HepG2 (cell line): ENCODE results near the gene C1QL4. TPM values are rescaled to one million over a fixed set of nuclear protein-coding genes. Genes with fewer than 3 reads are reported as not detected.
A peak's percentile ranks its signal among the peaks of the same experiment; 100 is the strongest.

Source experiments
- ATAC-seq: fragments of 200-7000 bp; cut with Tn5 transposase; 3 replicates; pipeline ENCODE4 v1.9.1; 2020; ENCODE audit warnings: mild to moderate bottlenecking, moderate library complexity
- BruUV-seq: library from RNA; stranded (reverse); fragments of 400-500 nt; replicated peaks from 2 replicates; lab custom pipeline; 2021; lab: Mats Ljungman, UMichigan
- CTCF ChIA-PET: fragments of 300-600 bp; formaldehyde crosslinking; extraction: SDS; loops from one replicate; lab custom pipeline; 2021; ENCODE audit warnings: low total read pairs, inconsistent platforms, low intra/inter-chr PET ratio; lab: Yijun Ruan, JAX
- POLR2A ChIA-PET: fragments of 350-600 bp; sonication (Branson Sonifier 250); formaldehyde crosslinking; loops from one replicate; lab custom pipeline; 2020; ENCODE audit warnings: antibody characterized with exemption, inconsistent platforms; lab: Yijun Ruan, JAX
- DNase-seq: peaks from one replicate; pipeline ENCODE4 v3.0.0-alpha.2; 2015; ENCODE audit warnings: low spot score
- FAIRE-seq: peaks from 3 replicates; lab custom pipeline; 2011; peaks lifted over from hg19 to GRCh38; lab: Jason Lieb, UNC
- H2AFZ ChIP-seq: one replicate; pipeline ENCODE4 v1.6.1; 2011; ENCODE audit warnings: low read length, inconsistent platforms
- H3K27ac ChIP-seq: fragments of 300-600 bp; 3 replicates; pipeline ENCODE4 v1.8.0; 2011; ENCODE audit warnings: mixed run types, mild to moderate bottlenecking, mixed read lengths, low read length, inconsistent platforms; ENCODE audit not compliant: insufficient read depth; ENCODE audit errors: extremely low read length
- H3K27me3 ChIP-seq, 2 experiments: fragments of 200-600 bp in 1 of 2; 2 replicates in 1 of 2; 3 replicates in 1 of 2; pipeline versions ENCODE4 v1.6.0 to v1.8.0; 2011; ENCODE audit warnings: low read length in 2 of 2, mild to moderate bottlenecking in 2 of 2, moderate library complexity in 2 of 2, inconsistent platforms in 1 of 2; ENCODE audit not compliant: insufficient read depth in 2 of 2, control insufficient read depth in 1 of 2
- H3K36me3 ChIP-seq, 2 experiments: fragments of 200-600 bp in 1 of 2; replicated peaks in 1 of 2; 2 replicates in 1 of 2; 3 replicates in 1 of 2; pipeline versions ENCODE4 v1.5.1 to v1.8.0; 2011; ENCODE audit warnings: low read length in 2 of 2, inconsistent platforms in 1 of 2; ENCODE audit not compliant: insufficient read depth in 2 of 2, control insufficient read depth in 1 of 2
- H3K4me1 ChIP-seq: 2 replicates; pipeline ENCODE4 v1.5.1; 2012; ENCODE audit warnings: low read length, inconsistent platforms; ENCODE audit not compliant: insufficient read depth
- H3K4me2 ChIP-seq: 2 replicates; pipeline ENCODE4 v1.6.0; 2011; ENCODE audit warnings: low read depth, low read length, inconsistent platforms
- H3K4me3 ChIP-seq, 3 experiments: fragments of 200-600 bp in 1 of 3; sonication (generic), shearing (Covaris generic) in 1 of 3; replicated peaks in 1 of 3; 2 replicates each; pipeline ENCODE4 v1.5.1; 2011 to 2016; ENCODE audit warnings: low read length in 3 of 3, inconsistent platforms in 2 of 3, low read depth in 2 of 3, mild to moderate bottlenecking in 2 of 3, control low read depth in 1 of 3, mixed read lengths in 1 of 3; ENCODE audit not compliant: insufficient read depth in 1 of 3
- H3K79me2 ChIP-seq: one replicate; pipeline ENCODE4 v1.6.1; 2011; ENCODE audit warnings: low read length, inconsistent platforms; ENCODE audit not compliant: insufficient read depth
- H3K9ac ChIP-seq: 2 replicates; pipeline ENCODE4 v1.6.0; 2011; ENCODE audit warnings: mild to moderate bottlenecking, low read depth, low read length, inconsistent platforms; ENCODE audit not compliant: insufficient read depth
- H3K9me3 ChIP-seq: 2 replicates; pipeline ENCODE4 v1.5.1; 2012; ENCODE audit warnings: mild to moderate bottlenecking, low read length
- H4K20me1 ChIP-seq: 2 replicates; pipeline ENCODE4 v1.6.0; 2011; ENCODE audit warnings: inconsistent platforms, mild to moderate bottlenecking, low read length, moderate library complexity; ENCODE audit not compliant: insufficient read depth
- CREB1 ChIP-seq, 2 experiments: fragments of 450-650 bp in 1 of 2; IDR thresholded peaks; 2 replicates each; pipeline ENCODE4 v1.6.1; 2016 to 2017; ENCODE audit warnings: control low read depth in 1 of 2, mild to moderate bottlenecking in 1 of 2, missing compliant biosample characterization in 1 of 2, missing genetic modification characterization in 1 of 2
- FUBP1 ChIP-seq: sonication (generic); formaldehyde crosslinking; IDR thresholded peaks from 2 replicates; pipeline ENCODE4 v1.5.1; 2020; ENCODE audit warnings: missing genetic modification reagents, mild to moderate bottlenecking, borderline replicate concordance
- HDAC6 ChIP-seq: fragments of 200-600 bp; sonication (generic); IDR thresholded peaks from 2 replicates; pipeline ENCODE4 v1.7.0; 2017; ENCODE audit warnings: mild to moderate bottlenecking, antibody characterized with exemption, low read length, low read depth
- ISX ChIP-seq: sonication (generic); formaldehyde crosslinking; conservative IDR thresholded peaks from 2 replicates; pipeline ENCODE4 v1.5.0; 2020; ENCODE audit warnings: missing genetic modification reagents
- JUND ChIP-seq: sonication (generic); formaldehyde crosslinking; IDR thresholded peaks from 2 replicates; pipeline ENCODE4 v1.8.0; 2022; ENCODE audit warnings: mild to moderate bottlenecking, missing genetic modification reagents
- ONECUT2 ChIP-seq: sonication (generic); formaldehyde crosslinking; IDR thresholded peaks from 2 replicates; pipeline ENCODE4 v1.4.0; 2020; ENCODE audit warnings: missing genetic modification reagents
- RARG ChIP-seq: sonication (generic); formaldehyde crosslinking; IDR thresholded peaks from 2 replicates; pipeline ENCODE4 v1.4.0; 2020; ENCODE audit warnings: low read depth, mild to moderate bottlenecking, missing genetic modification reagents
- SMAD9 ChIP-seq: sonication (generic); formaldehyde crosslinking; IDR thresholded peaks from 2 replicates; pipeline ENCODE4 v1.5.1; 2020; ENCODE audit warnings: mild to moderate bottlenecking, missing genetic modification reagents
- SOX6 ChIP-seq, 2 experiments: fragments of 450-650 bp in 1 of 2; sonication (generic) in 1 of 2; formaldehyde crosslinking in 1 of 2; IDR thresholded peaks; 2 replicates each; pipeline versions ENCODE4 v1.4.0 to v1.6.1; 2017 to 2020; ENCODE audit warnings: antibody characterized with exemption in 1 of 2, mild to moderate bottlenecking in 1 of 2, missing genetic modification reagents in 1 of 2
- SRSF4 ChIP-seq: fragments of 200-400 bp; formaldehyde crosslinking; IDR thresholded peaks from one replicate; pipeline ENCODE4 v1.6.1; 2018; ENCODE audit warnings: mild to moderate bottlenecking, low read depth, low read length, moderate library complexity; ENCODE audit not compliant: poor library complexity, severe bottlenecking
- ZNF276 ChIP-seq: sonication (generic); formaldehyde crosslinking; IDR thresholded peaks from 2 replicates; pipeline ENCODE4 v1.4.0; 2020; ENCODE audit warnings: mild to moderate bottlenecking, low read depth, missing genetic modification reagents
- ZNF629 ChIP-seq: sonication (generic); formaldehyde crosslinking; conservative IDR thresholded peaks from 2 replicates; pipeline ENCODE4 v1.5.0; 2020; ENCODE audit warnings: missing genetic modification reagents
- WGBS: methylation state at CpG from one replicate; pipeline ENCODE4 v1.1.6; 2017; ENCODE audit warnings: low lambda C conversion rate; 5-methylcytosine and 5-hydroxymethylcytosine counted together
- in situ Hi-C: cut with HindIII; loops from 2 replicates; pipeline ENCODE4 v1.10.0; 2017; ENCODE audit warnings: low pct_unique_long_range_greater_than_20kb; ENCODE audit not compliant: extremely low pct_ligation_motif_present
- intact Hi-C: fragments of 100-400 bp; cut with micrococcal nuclease; formaldehyde crosslinking; loops from one replicate; pipeline ENCODE4 v1.10.0; 2022; ENCODE audit not compliant: unreplicated experiment
- polyA plus RNA-seq, 8 experiments: library from polyadenylated mRNA; depleted of rRNA in 3 of 8; stranded (reverse) in 7 of 8; unstranded in 1 of 8; fragments of >200 nt; fragmentation: Illumina TruSeq in 4 of 8; extraction: Trizol in 4 of 8; gene quantifications; 2 replicates each; pipeline versions ENCODE4 v1.2.1 to v1.2.3, GENCODE V29; 2011 to 2016; ENCODE audit warnings: low read depth in 4 of 8, missing spikeins in 1 of 8, mixed read lengths in 1 of 8; ENCODE audit not compliant: insufficient read depth in 1 of 8
- total RNA-seq, 5 experiments: library from RNA; depleted of rRNA; stranded (reverse); fragments of >200 nt; fragmentation: Illumina TruSeq; extraction: Trizol; gene quantifications; 2 replicates each; pipeline ENCODE4 v1.2.3, GENCODE V29; 2016; ENCODE audit warnings: low read depth in 1 of 5
- TF ChIP-seq, protein P1 (sequence below): fragments of 450-650 bp; IDR thresholded peaks from 2 replicates; pipeline ENCODE4 v1.6.1; 2017
- TF ChIP-seq, protein P2 (sequence below): sonication (generic); formaldehyde crosslinking; IDR thresholded peaks from 2 replicates; pipeline ENCODE4 v1.8.0; 2022; ENCODE audit warnings: mild to moderate bottlenecking, missing genetic modification reagents, moderate library complexity

C1QL4 gene
- total and polyA plus RNA-seq, 2 of the 13 experiments (the other 11 are each of a cell fraction or from before 2014, with no cell fraction given): 0.03 TPM; not detected in 1

GRCh38 chr12:49368240-49368600 is 31.2 kb upstream of the C1QL4 start:
- Histone ChIP-seq H3K79me2 (peaks cover 52% of the 10 kb centered on the region), H3K9ac (peak overlapping the region; percentile 89), H3K4me1 (peaks cover 69% of the 10 kb centered on the region), H3K4me2 (peak overlapping the region; percentile 81), H3K9me3 (no peaks in the 10 kb centered on the region), H3K4me3 (peak overlapping the region; percentile 80 to 97 (median 83)), H3K36me3 (no peaks in the 10 kb centered on the region; a peak in 1 of 5 replicates), H2AFZ (no peak overlapping the region), H3K27me3 (no peaks in the 10 kb centered on the region; a peak in 1 of 5 replicates), H3K27ac (peak overlapping the region; percentile 97), H4K20me1 (peaks cover 3% of the 10 kb centered on the region; the same call in 1 of the 2 replicates)
- FAIRE-seq (no peak), DNase-seq (no peak), ATAC-seq (no peak)
- in situ Hi-C loops (loop anchor here (5.0 kb wide), 1 partner anchor 129 kb away; no protein-coding TSS in a partner anchor), intact Hi-C loops (loop anchor here (10.0 kb wide), 1 partner anchor 57 kb away; no protein-coding TSS in a partner anchor)
- CTCF ChIA-PET: interaction anchor here (0.7 kb wide), 1 partner anchor 10 kb away, joined by 3 read pairs; no protein-coding TSS in a partner anchor
- POLR2A ChIA-PET: interaction anchor here (0.7 kb wide), 1 partner anchor 102 kb away, joined by 3 read pairs; no protein-coding TSS in a partner anchor
- WGBS: 2% methylated on average over 3 of the region's 3 CpGs
- TF ChIP-seq FUBP1 (CRISPR knock-in tag) (no peak), RARG (no peak), ZNF629 (CRISPR knock-in tag) (no peak), HDAC6 (no peak), SOX6 (IDR thresholded peaks at IDR 0.05) (no peak), SOX6 (CRISPR knock-in tag; IDR thresholded peaks at IDR 0.05) (no peak), JUND (CRISPR knock-in tag) (no peak), SMAD9 (no peak), SRSF4 (no peak), CREB1 (IDR thresholded peaks at IDR 0.05) (no peak), CREB1 (CRISPR knock-in tag; IDR thresholded peaks at IDR 0.05) (no peak), ZNF276 (CRISPR knock-in tag) (no peak), ISX (CRISPR knock-in tag) (no peak), ONECUT2 (CRISPR knock-in tag) (no peak)
- TF ChIP-seq, protein P1, sequence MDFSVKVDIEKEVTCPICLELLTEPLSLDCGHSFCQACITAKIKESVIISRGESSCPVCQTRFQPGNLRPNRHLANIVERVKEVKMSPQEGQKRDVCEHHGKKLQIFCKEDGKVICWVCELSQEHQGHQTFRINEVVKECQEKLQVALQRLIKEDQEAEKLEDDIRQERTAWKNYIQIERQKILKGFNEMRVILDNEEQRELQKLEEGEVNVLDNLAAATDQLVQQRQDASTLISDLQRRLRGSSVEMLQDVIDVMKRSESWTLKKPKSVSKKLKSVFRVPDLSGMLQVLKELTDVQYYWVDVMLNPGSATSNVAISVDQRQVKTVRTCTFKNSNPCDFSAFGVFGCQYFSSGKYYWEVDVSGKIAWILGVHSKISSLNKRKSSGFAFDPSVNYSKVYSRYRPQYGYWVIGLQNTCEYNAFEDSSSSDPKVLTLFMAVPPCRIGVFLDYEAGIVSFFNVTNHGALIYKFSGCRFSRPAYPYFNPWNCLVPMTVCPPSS: no peak
- TF ChIP-seq, protein P2, sequence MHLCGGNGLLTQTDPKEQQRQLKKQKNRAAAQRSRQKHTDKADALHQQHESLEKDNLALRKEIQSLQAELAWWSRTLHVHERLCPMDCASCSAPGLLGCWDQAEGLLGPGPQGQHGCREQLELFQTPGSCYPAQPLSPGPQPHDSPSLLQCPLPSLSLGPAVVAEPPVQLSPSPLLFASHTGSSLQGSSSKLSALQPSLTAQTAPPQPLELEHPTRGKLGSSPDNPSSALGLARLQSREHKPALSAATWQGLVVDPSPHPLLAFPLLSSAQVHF (CRISPR knock-in tag): no peak
- BruUV-seq: no TSS peak
